C4-2B (cell line): ENCODE data around the gene STARD3NL.

Source experiments
- H3K27ac ChIP-seq: fragments of 450-650 bp; 2 replicates; pipeline ENCODE4 v1.5.1; 2017
- ZFX ChIP-seq: fragments of 450-650 bp; IDR thresholded peaks from 2 replicates; pipeline ENCODE4 v1.6.1; 2017
- TF ChIP-seq, protein P1 (sequence below): fragments of 450-650 bp; conservative IDR thresholded peaks from 2 replicates; pipeline ENCODE4 v1.5.1; 2017; ENCODE audit warnings: mild to moderate bottlenecking

STARD3NL gene, protein sequence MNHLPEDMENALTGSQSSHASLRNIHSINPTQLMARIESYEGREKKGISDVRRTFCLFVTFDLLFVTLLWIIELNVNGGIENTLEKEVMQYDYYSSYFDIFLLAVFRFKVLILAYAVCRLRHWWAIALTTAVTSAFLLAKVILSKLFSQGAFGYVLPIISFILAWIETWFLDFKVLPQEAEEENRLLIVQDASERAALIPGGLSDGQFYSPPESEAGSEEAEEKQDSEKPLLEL

DNA sequence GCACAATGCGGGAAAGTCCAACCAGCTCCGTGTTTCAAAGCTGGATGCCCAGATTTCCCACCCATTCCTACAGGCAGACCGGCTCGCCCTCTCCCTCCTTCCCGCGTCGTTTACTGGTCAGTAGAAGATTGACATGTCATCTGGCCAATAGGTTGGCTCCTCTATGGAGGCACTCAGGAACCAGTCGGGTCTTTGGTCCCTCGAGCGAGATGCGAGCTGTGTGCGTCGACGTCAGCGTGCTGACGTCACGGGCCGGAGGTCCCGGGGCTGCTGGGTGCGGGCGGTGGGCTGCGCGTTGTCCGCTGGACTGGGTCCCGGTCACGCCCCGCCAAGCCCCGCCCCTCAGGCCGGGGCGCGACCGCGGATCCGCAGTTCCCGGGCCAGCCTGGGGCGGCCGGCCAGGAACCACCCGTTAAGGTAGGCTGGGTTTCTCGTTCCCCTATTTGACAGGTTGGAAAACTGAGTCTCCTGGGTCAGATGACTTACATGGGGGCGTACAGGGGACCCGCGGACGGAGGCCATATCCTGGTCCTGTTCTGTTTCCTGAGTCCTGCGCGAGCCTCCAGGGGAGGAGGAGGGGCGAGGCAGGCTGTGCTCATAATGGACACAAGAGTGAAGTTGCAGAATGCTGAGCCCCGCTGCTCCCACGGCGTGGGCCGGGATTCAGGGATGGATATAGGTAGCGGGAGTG is at the start of gene STARD3NL:
TSS of gene STARD3NL (plus strand) at position 242 of the 691 bp plus-strand sequence. CDS start 29,260 bp downstream, outside the sequence.
- TF ChIP-seq, protein P1, sequence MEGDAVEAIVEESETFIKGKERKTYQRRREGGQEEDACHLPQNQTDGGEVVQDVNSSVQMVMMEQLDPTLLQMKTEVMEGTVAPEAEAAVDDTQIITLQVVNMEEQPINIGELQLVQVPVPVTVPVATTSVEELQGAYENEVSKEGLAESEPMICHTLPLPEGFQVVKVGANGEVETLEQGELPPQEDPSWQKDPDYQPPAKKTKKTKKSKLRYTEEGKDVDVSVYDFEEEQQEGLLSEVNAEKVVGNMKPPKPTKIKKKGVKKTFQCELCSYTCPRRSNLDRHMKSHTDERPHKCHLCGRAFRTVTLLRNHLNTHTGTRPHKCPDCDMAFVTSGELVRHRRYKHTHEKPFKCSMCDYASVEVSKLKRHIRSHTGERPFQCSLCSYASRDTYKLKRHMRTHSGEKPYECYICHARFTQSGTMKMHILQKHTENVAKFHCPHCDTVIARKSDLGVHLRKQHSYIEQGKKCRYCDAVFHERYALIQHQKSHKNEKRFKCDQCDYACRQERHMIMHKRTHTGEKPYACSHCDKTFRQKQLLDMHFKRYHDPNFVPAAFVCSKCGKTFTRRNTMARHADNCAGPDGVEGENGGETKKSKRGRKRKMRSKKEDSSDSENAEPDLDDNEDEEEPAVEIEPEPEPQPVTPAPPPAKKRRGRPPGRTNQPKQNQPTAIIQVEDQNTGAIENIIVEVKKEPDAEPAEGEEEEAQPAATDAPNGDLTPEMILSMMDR, result no peak
- 0 out of 2 replicates have a peak, but pooled peaks have one; percentile 23 for TF ChIP-seq ZFX
- peak within 1 kb of the TSS; percentile 90 for H3K27ac ChIP-seq

DNA sequence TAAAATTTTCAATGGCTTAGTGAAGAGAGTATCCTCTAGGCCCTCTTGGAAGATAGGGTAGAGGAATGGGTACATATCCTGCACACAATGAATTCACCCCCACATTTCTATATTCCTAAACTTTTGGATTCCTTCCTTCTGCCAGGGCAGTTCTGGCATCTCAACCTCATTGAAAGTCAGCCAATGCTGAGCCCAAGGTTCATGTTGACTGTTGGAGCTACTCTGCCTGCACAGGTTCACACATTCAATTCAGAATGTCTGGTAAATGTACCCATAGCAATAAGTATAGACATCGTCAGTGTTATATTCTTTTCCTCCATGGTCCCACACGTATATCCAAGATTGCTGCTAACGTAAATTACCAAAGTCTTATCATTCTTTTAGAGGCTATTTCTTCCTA is 48.9 kb upstream of the STARD3NL start:
- no peak overlapping the region for H3K27ac ChIP-seq
- no peak for TF ChIP-seq ZFX
- TF ChIP-seq, protein P1, result no peak

DNA sequence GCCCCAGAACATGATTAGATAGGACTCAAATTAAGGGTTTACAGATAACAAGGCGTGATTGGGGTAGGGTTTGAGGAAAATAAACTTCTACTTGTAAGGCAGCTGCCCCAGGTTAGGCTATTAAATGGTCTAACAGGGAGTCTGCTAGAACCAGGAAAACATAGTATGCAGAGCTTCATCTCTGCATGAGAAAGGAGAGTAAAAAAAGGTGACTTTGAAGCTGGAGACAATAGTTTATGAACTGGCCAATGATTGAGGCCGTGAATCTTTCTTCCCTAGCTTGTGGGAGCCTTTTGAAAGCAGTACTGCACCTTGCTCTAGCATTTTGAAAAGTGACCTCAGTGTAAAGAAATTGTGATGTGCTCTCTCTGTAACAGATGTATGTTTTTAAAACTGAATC is 48.5 kb upstream of the STARD3NL start:
- no peak for TF ChIP-seq ZFX
- TF ChIP-seq, protein P1, result no peak

DNA sequence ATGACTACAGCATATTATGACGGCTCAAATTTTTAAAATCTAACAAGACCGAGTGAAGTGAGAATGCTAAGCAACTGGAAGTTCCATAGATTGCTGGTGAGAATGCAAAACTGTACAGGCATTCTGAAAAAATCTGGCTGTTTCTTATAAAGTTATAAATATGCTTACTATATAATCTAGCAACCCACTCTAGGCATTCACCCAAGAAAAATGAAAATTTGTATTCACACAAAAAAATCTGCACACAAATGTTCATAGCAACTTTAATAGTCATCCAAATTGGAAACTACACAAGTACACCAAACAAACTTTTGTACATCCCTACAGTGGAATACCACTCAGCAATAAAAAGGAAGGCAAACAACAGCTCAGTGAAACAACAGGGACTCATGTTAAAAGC is 39.9 kb upstream of the STARD3NL start:
- TF ChIP-seq, protein P1, result no peak
- TF ChIP-seq ZFX, result no peak
- H3K27ac ChIP-seq, result no peak overlapping the region

More for the DNA sequence above, 48.5 kb upstream of the STARD3NL start:
- H3K27ac ChIP-seq, result no peak overlapping the region

DNA sequence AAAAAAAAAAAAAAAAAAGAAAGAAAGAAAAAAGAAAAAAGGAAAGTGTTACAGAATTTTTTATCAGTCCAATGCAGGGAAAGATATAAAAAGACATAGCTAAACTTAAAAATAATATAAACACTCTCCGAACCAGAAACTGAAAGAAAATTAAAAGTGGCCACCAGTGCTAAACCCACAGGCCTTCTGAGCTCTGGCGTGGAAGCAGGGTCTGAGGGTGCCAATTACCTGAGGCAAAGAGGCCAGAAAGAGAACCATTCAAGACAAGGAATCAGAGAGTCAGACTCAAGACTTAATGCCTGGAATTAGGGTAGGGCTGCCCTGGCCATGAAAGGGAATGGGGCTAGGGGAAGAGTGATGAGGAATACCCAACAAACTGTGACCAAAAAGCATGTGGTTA is 36.9 kb upstream of the STARD3NL start:
- no peak overlapping the region for H3K27ac ChIP-seq
- TF ChIP-seq, protein P1, result no peak
- no peak for TF ChIP-seq ZFX

DNA sequence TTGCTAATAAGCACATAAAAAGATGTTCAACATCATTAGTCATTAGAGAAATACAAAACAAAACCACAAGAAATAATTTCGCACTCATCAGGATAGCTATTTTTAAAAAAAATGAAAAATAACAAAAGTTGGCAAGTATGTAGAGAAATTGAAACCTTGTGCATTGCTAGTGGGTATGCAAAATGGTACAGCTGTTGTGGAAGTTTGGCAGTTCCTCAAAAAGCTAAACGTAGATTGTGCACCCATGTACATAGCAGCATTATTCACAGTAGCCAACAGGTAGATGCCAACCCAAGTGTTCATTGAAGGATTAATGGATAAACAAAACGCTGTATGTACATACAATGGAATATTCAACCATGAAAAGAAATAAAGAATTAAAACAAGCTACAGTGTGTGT is 35.3 kb upstream of the STARD3NL start:
- no peak for TF ChIP-seq ZFX
- TF ChIP-seq, protein P1, result no peak
- no peak overlapping the region for H3K27ac ChIP-seq

DNA sequence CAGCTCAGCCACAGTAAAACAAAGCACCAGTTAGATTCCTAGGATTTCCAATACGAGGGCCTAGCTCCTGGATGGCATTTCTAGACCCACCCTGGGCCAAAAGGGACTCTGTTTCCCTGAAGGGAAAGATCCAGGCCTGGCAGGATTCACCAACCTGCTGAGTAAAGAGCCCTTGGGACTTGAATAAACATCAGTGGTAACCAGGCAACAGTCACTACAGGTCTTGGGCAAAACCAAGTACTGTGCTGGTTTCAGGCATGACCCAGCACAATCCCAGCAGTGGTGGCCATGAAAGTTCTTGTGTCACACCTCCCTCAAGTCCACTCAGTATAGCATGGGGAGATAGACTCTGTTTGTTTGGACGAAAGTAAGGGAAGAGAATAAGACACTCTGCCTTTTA is 31.0 kb upstream of the STARD3NL start:
- no peak overlapping the region for H3K27ac ChIP-seq
- TF ChIP-seq, protein P1, result no peak
- no peak for TF ChIP-seq ZFX
